ENCODE measurements around the gene SOX13. TPM values are rescaled to one million over a fixed set of nuclear protein-coding genes. Genes with fewer than 3 reads are reported as not detected.

The SOX13 gene
- polyA plus RNA-seq, 1 donor (not counting 4 experiments of a cell fraction or from before 2014, with no cell fraction given), result 4.9 TPM

- H2AFZ ChIP-seq (ENCODE audit: control insufficient read depth, low read length), result no peak overlapping the region
- H3K79me2 ChIP-seq (ENCODE audit: control insufficient read depth, insufficient read depth, low read length), result no peaks in the 10 kb centered on the region
- peaks cover 1% of the 10 kb centered on the region for H3K9me3 ChIP-seq (ENCODE audit: control insufficient read depth, low read depth, low read length)
- H3K4me2 ChIP-seq (ENCODE audit: control insufficient read depth, extremely low read depth, insufficient read depth, low read depth, low read length), result no peak overlapping the region
- no peak overlapping the region for H3K27ac ChIP-seq (ENCODE audit: control insufficient read depth, insufficient read depth, low read length)
- H3K4me3 ChIP-seq (ENCODE audit: control insufficient read depth in 2 of 3, extremely low read depth in 1 of 3, insufficient read depth in 2 of 3, low read depth in 1 of 3, low read length in 3 of 3), result no peak overlapping the region
- no peak for FAIRE-seq
- no peaks in the 10 kb centered on the region for H3K27me3 ChIP-seq (ENCODE audit: control insufficient read depth, extremely low read depth, insufficient read depth, low read length)
- TF ChIP-seq EZH2 (IDR thresholded peaks at IDR 0.05; ENCODE audit: low read length), result no peak
- TF ChIP-seq CTCF (optimal IDR thresholded peaks at IDR 0.05 in 1 of 3, IDR thresholded peaks at IDR 0.05 in 1 of 3, conservative IDR thresholded peaks at IDR 0.05 in 1 of 3; ENCODE audit: extremely low read depth in 1 of 3, insufficient read depth in 2 of 3, low read length in 3 of 3), result no peak
- no peaks in the 10 kb centered on the region for H3K9me1 ChIP-seq (ENCODE audit: control insufficient read depth, extremely low read depth, insufficient read depth, low read length)
- DNase-seq (ENCODE audit: low read depth, low spot score), result no peak
- H4K20me1 ChIP-seq (ENCODE audit: control insufficient read depth, extremely low read depth, insufficient read depth, low read length), result no peaks in the 10 kb centered on the region
- peaks cover 19% of the 10 kb centered on the region for H3K4me1 ChIP-seq (ENCODE audit: control insufficient read depth, extremely low read depth, insufficient read depth, low read length)
- H3K36me3 ChIP-seq (ENCODE audit: control insufficient read depth in 2 of 2, extremely low read depth in 1 of 2, insufficient read depth in 2 of 2, low read length in 2 of 2), result no peaks in the 10 kb centered on the region
- H3K9ac ChIP-seq (ENCODE audit: control insufficient read depth, extremely low read depth, insufficient read depth, low read length), result no peak overlapping the region
- dilution Hi-C loops (cut with MboI; ENCODE audit: extremely low pct_ligation_motif_present, low sequenced_read_pairs), result no loop called here
Measured at GRCh38 chr1:204174958-204175357, 102.0 kb downstream of the SOX13 start.

GRCh38 chr1:204176049-204176448, 103.1 kb downstream of the SOX13 start:
- Histone ChIP-seq H2AFZ (ENCODE audit: control insufficient read depth, low read length) (no peak overlapping the region), H3K4me1 (ENCODE audit: control insufficient read depth, extremely low read depth, insufficient read depth, low read length) (peaks cover 16% of the 10 kb centered on the region), H3K9ac (ENCODE audit: control insufficient read depth, extremely low read depth, insufficient read depth, low read length) (no peak overlapping the region), H3K27me3 (ENCODE audit: control insufficient read depth, extremely low read depth, insufficient read depth, low read length) (no peaks in the 10 kb centered on the region), H3K9me1 (ENCODE audit: control insufficient read depth, extremely low read depth, insufficient read depth, low read length) (no peaks in the 10 kb centered on the region), H3K4me3 (ENCODE audit: control insufficient read depth in 2 of 3, extremely low read depth in 1 of 3, insufficient read depth in 2 of 3, low read depth in 1 of 3, low read length in 3 of 3) (no peak overlapping the region), H3K9me3 (ENCODE audit: control insufficient read depth, low read depth, low read length) (no peaks in the 10 kb centered on the region), H3K36me3 (ENCODE audit: control insufficient read depth in 2 of 2, extremely low read depth in 1 of 2, insufficient read depth in 2 of 2, low read length in 2 of 2) (no peaks in the 10 kb centered on the region), H4K20me1 (ENCODE audit: control insufficient read depth, extremely low read depth, insufficient read depth, low read length) (no peaks in the 10 kb centered on the region), H3K27ac (ENCODE audit: control insufficient read depth, insufficient read depth, low read length) (no peak overlapping the region), H3K79me2 (ENCODE audit: control insufficient read depth, insufficient read depth, low read length) (no peaks in the 10 kb centered on the region), H3K4me2 (ENCODE audit: control insufficient read depth, extremely low read depth, insufficient read depth, low read depth, low read length) (no peak overlapping the region)
- no peak for DNase-seq (ENCODE audit: low read depth, low spot score)
- no peak for TF ChIP-seq CTCF (optimal IDR thresholded peaks at IDR 0.05 in 1 of 3, IDR thresholded peaks at IDR 0.05 in 1 of 3, conservative IDR thresholded peaks at IDR 0.05 in 1 of 3; ENCODE audit: extremely low read depth in 1 of 3, insufficient read depth in 2 of 3, low read length in 3 of 3)
- dilution Hi-C loops (cut with MboI; ENCODE audit: extremely low pct_ligation_motif_present, low sequenced_read_pairs), result no loop called here
- FAIRE-seq, result no peak
